AG04450 (cell line): Measurements from ENCODE around the gene TAF1B. TPM values are rescaled to one million over a fixed set of nuclear protein-coding genes. Genes with fewer than 3 reads are reported as not detected.

Experiments used
- CTCF ChIA-PET: fragments of 300-600, 350-600 bp; formaldehyde crosslinking; extraction: SDS; loops from one replicate; lab custom pipeline; 2022; ENCODE audit warnings: antibody characterized with exemption, inconsistent platforms; lab: Charles Lee
- POLR2A ChIA-PET: fragments of 350-600 bp; formaldehyde crosslinking; extraction: SDS; loops from one replicate; lab custom pipeline; 2021; ENCODE audit warnings: antibody characterized with exemption, inconsistent platforms; lab: Yijun Ruan, JAX
- DNase-seq: peaks from one replicate; pipeline ENCODE4 v3.0.0-alpha.2; 2011; ENCODE audit warnings: low read depth, low spot score
- H3K27ac ChIP-seq: one replicate; pipeline ENCODE4 v1.5.1; 2012; ENCODE audit warnings: low read depth, low read length, control low read depth
- H3K27me3 ChIP-seq: one replicate; pipeline ENCODE4 v1.6.0; 2012; ENCODE audit warnings: low read length; ENCODE audit not compliant: control insufficient read depth, insufficient read depth
- H3K4me3 ChIP-seq: 2 replicates; pipeline ENCODE4 v1.5.1; 2011; ENCODE audit warnings: mild to moderate bottlenecking, low read depth, low read length, control low read depth
- H3K9me3 ChIP-seq: 2 replicates; pipeline ENCODE4 v1.5.1; 2012; ENCODE audit warnings: low read length; ENCODE audit not compliant: control insufficient read depth, insufficient read depth
- polyA plus RNA-seq: library from polyadenylated mRNA; depleted of rRNA; stranded (reverse); fragments of >200 nt; gene quantifications from 2 replicates; pipeline ENCODE4 v1.2.3, GENCODE V29; 2011
- TF ChIP-seq, protein P1 (sequence below): IDR thresholded peaks from 2 replicates; pipeline ENCODE4 v1.5.1; 2011; ENCODE audit warnings: low read depth, low read length, control low read depth, inconsistent platforms

Gene TAF1B
- polyA plus RNA-seq, 1 experiment = 25.8 TPM

DNA sequence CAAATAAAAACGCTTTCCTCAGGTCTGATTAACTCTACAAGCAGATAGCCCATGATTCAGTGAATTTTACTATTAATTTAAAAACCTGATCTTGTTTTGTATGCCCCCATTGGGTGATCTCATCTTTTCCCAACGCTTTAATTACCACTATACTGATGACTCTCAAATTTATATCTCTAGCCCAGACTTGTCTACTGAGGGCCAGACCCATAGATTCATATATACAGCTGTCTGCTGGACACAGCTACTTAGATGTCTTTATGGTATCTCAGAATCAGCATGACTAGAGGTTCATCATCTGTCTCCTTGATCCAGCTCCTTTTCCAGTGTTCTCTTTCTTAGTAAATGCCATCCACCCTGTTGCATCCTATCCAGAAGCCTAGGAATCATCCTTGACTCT is 33.8 kb downstream of the TAF1B start:
- CTCF ChIA-PET = interaction anchor here (1.0 kb wide), 1 partner anchor 107 kb away, joined by 3 read pairs; no protein-coding TSS in a partner anchor
- H3K27ac ChIP-seq = no peak overlapping the region
- no peaks in the 10 kb centered on the region for H3K9me3 ChIP-seq
- TF ChIP-seq, protein P1, sequence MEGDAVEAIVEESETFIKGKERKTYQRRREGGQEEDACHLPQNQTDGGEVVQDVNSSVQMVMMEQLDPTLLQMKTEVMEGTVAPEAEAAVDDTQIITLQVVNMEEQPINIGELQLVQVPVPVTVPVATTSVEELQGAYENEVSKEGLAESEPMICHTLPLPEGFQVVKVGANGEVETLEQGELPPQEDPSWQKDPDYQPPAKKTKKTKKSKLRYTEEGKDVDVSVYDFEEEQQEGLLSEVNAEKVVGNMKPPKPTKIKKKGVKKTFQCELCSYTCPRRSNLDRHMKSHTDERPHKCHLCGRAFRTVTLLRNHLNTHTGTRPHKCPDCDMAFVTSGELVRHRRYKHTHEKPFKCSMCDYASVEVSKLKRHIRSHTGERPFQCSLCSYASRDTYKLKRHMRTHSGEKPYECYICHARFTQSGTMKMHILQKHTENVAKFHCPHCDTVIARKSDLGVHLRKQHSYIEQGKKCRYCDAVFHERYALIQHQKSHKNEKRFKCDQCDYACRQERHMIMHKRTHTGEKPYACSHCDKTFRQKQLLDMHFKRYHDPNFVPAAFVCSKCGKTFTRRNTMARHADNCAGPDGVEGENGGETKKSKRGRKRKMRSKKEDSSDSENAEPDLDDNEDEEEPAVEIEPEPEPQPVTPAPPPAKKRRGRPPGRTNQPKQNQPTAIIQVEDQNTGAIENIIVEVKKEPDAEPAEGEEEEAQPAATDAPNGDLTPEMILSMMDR = no peak
- H3K4me3 ChIP-seq = no peak overlapping the region
- no peak for DNase-seq
- H3K27me3 ChIP-seq = no peaks in the 10 kb centered on the region
- POLR2A ChIA-PET = no interaction called here

DNA sequence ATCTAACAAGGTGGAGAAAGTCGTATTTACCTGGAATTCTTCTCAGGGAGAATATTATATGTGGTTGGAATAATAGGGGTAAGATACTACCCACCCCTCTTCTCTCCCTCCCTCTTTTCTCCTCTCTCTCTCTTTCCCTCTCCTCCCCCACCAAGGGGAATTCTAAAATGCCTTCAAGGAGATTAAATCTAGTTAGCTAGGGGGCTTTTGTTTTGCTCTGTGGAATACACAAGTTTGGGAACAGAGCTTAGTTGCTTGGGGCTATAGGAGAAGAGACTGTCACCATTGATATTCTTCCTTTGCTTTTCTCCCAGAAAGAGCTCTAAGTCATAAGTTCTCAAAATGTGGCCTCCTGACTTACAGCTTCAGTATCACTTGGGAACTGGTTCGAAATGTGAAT is 34.5 kb downstream of the TAF1B start:
- Histone ChIP-seq H3K27ac (no peak overlapping the region), H3K4me3 (no peak overlapping the region), H3K9me3 (no peaks in the 10 kb centered on the region), H3K27me3 (no peaks in the 10 kb centered on the region)
- POLR2A ChIA-PET = no interaction called here
- no peak for DNase-seq
- TF ChIP-seq, protein P1 = no peak
- CTCF ChIA-PET = interaction anchor here (1.0 kb wide), 1 partner anchor 107 kb away, joined by 3 read pairs; no protein-coding TSS in a partner anchor

DNA sequence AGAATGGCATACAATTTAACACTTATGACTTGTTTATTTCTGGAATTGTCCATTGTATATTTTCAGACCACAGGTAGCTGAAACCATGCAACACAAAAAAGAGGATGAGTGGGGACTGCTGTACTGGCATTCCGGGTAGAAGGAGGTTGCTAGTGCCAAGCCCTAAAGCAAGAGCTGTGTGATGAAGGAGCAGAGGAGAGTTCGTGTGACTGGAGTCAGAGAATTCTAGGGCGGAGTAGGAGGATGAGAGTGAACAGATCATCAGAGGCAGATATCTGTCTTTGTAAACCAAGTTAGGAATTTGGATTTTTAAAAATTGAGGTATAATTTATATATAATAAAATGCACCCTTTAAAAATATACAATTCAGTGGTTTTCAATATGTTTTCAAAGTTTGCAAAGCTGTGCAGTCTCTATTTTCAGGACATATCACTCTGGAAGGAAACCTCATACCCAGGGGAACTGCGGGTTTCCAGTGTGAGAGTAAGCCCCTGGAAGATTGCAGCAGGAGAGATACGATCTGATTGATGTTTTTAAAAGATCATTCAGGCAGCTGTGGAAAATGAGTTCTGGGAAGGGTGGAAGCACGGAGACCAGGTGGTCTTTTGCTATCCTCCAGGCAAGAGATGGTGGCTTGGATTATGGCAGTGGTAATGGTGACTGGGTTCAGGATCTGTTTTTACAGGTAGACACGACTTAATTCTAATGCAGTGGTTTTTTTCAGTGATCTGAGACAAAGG is 36.4 kb downstream of the TAF1B start:
- POLR2A ChIA-PET = no interaction called here
- H3K9me3 ChIP-seq = no peaks in the 10 kb centered on the region
- CTCF ChIA-PET = no interaction called here

DNA sequence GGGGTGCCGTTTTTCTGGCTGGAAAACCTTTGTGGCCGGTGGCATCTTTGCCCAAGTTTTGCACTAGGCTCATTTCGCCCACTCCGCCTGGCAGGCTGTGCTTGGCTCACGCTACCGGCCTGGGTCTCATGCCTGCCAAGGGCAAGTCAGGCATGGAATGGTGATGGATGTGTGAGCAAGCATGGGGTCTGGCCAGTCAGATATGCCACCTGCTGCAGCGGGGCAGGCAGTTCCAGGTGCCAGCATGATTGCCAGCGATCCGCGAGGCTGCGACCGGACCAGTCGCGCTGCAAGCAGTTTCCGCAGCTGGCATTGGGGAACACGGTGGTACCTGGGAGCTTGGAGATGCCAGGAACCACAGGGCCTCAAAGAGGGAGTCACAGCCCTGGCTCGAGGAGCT is 40.6 kb downstream of the TAF1B start:
- Histone ChIP-seq H3K27ac (no peak overlapping the region), H3K27me3 (no peaks in the 10 kb centered on the region), H3K9me3 (no peaks in the 10 kb centered on the region; the same call in 1 of the 2 replicates), H3K4me3 (no peak overlapping the region)
- no peak for DNase-seq
- TF ChIP-seq, protein P1 = no peak
- CTCF ChIA-PET = interaction anchor here (2.8 kb wide), 1 partner anchor 70 kb away, joined by 11 read pairs; no protein-coding TSS in a partner anchor
- POLR2A ChIA-PET = no interaction called here

More for the DNA sequence above, 36.4 kb downstream of the TAF1B start:
- no peak for DNase-seq
- no peak overlapping the region for H3K4me3 ChIP-seq
- TF ChIP-seq, protein P1 = no peak
- H3K27ac ChIP-seq = no peak overlapping the region
- no peaks in the 10 kb centered on the region for H3K27me3 ChIP-seq

DNA sequence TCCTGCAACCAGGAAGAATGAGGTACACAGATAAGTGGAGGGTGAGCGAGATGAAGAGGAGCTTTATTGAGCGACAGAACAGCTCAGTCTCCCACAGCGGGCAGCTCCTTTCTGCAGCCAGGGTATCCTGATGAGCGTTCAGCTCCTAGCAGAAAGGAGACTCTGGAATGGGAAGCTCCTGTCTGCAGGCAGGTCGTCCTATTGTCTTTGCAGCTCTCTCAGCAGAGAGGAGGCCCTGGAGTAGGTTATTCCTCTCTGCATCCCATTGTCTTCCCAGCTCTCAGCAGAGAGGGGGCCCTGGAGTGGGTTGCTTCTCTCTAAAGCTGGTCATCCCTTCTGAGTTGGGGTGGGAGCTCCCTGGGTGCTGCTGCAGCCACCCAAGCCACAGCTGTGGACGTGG is 41.2 kb downstream of the TAF1B start:
- no peak for DNase-seq
- TF ChIP-seq, protein P1 = no peak
- no peaks in the 10 kb centered on the region for H3K27me3 ChIP-seq
- no peak overlapping the region for H3K27ac ChIP-seq
- ChIA-PET POLR2A (interaction anchor here (2.4 kb wide), 1 partner anchor 41 kb away, joined by 6 read pairs; the partner anchor contains the start of gene TAF1B), CTCF (interaction anchor here (2.8 kb wide), 1 partner anchor 70 kb away, joined by 11 read pairs; no protein-coding TSS in a partner anchor)
- H3K9me3 ChIP-seq = no peaks in the 10 kb centered on the region; the same call in 1 of the 2 replicates
- H3K4me3 ChIP-seq = no peak overlapping the region
